DMS53 (cell line): ENCODE measurements around the gene SLC26A11.

Experiments
- DNase-seq: peaks from one replicate; lab custom pipeline; 2025; lab: John Stamatoyannopoulos, UW

SLC26A11 gene

GRCh38 chr17:80220054-80220735 lies at the start of gene SLC26A11, which contains the start of gene SGSH:
Gene SLC26A11 (plus strand): TSS chr17:80220427. CDS start chr17:80221561, 1,134 bp downstream.
Gene SGSH (minus strand): TSS chr17:80220333. CDS start chr17:80220313, 20 bp downstream.
- DNase-seq: peak; percentile 86

- no peak for DNase-seq
Observed at GRCh38 chr17:80171681-80172080, 48.5 kb upstream of the SLC26A11 start.

- no peak for DNase-seq
Observed at GRCh38 chr17:80173126-80173525, 47.1 kb upstream of the SLC26A11 start.

- DNase-seq: no peak
Observed at GRCh38 chr17:80173916-80174315, 46.3 kb upstream of the SLC26A11 start.

GRCh38 chr17:80176757-80177156 lies 43.5 kb upstream of the SLC26A11 start:
- no peak for DNase-seq

DNA sequence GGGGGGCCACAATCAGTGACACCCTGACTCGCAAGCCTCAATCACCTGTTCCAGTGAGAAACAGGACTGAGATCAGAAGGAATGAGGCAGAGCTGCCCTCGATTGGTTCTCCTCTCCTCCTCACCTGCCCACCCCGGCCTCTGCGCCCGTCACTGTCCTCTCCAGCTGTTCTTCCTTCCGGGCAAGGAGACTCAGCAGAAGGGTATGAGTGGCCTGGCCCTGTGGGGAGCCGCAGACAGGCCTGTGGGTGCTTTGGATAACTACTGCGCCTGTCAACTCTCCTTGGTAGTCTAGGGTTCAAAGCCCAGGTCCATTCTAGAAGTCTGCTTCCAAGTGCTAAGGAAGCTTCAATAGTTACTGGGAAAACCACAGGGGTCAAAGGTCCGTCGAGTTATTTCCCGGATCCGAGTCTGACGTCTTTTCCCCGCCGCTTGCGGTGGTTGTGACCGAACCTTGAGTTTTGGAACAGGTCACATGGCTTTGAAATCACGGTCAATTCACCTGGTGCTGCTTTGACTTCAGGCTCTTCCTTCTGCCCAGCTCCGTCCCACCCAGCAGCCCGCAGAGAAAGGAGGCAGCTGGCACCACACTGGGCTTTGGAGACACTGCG lies 42.1 kb upstream of the SLC26A11 start:
- no peak for DNase-seq

- DNase-seq: peak; percentile 30
Observed at GRCh38 chr17:80180192-80180591, 40.0 kb upstream of the SLC26A11 start.

GRCh38 chr17:80181431-80181830 lies 38.8 kb upstream of the SLC26A11 start:
- no peak for DNase-seq

DNA sequence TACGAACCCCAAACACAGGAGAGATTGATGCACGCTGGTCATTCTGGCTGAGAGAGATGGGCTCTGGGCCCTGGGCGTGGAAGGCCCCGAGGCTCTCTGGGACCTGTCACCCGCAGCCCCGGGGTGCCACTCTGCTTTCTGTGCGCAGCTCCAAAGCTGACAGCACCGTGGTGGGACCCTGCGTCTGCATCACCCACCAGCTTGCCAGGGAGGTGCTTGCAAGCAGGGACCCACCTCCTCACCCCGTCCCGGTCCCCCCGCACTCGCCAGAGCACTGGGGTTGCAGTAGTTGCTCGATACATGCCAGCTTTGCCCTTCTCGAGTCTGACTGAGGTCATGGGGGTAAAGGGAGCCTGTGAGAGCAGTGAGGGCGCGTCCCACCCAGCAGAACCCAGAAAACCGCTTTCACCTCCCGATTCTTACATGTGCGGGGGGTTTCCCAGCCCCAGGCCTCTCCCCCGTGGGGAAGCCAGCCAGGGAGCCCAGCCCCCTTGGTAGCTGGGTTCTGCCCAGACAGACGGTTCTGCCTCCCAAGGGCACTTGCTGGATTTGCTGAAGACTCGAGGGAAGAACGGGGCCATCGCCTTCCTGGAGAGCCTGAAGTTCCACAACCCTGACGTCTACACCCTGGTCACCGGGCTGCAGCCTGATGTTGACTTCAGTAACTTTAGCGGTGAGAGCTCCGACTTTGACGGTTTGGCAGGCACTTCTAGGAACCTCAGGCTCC lies 37.9 kb upstream of the SLC26A11 start:
- DNase-seq: no peak

- DNase-seq: no peak
Observed at GRCh38 chr17:80182845-80183223, 37.4 kb upstream of the SLC26A11 start.

- DNase-seq: peak; percentile 17
Observed at GRCh38 chr17:80183581-80184422, 36.4 kb upstream of the SLC26A11 start.

DNA sequence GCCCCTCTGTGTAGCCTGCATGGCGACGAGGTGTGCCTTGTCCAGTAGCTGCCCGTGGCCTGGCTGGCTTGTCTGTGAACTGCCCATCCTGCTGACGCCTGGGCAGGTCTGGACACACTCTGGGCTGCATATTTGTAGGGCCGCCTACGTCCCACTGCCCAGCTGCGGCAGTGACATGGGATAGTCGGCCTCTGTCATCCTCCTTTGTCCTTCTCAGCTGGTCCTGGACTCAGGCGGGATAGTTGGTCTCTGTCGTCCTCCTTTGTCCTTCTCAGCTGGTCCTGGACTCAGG lies 35.9 kb upstream of the SLC26A11 start:
- no peak for DNase-seq

DNA sequence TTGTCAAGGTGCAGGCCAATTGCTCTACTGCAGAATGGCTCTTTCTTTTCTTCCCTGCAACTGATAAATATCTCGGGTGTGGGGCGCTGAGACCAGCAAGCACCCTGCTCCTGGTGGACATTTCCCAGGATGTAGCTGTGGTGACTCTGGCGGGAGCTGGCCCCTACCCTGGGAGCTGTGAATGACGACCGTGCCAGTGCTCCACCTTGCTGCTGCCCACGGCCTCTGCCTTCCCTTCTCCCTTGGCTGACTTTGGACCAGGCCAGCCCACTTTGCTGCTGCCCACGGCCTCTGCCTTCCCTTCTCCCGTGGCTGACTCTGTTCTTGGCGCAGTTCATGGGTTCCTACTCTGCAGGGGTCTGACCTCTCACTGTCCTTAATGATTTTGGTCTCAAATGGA lies 34.3 kb upstream of the SLC26A11 start:
- DNase-seq: no peak

- no peak for DNase-seq
Observed at GRCh38 chr17:80187090-80187489, 33.1 kb upstream of the SLC26A11 start.

GRCh38 chr17:80187515-80187941 lies 32.7 kb upstream of the SLC26A11 start:
- DNase-seq: no peak

GRCh38 chr17:80189611-80190010 lies 30.6 kb upstream of the SLC26A11 start:
- DNase-seq: no peak

DNA sequence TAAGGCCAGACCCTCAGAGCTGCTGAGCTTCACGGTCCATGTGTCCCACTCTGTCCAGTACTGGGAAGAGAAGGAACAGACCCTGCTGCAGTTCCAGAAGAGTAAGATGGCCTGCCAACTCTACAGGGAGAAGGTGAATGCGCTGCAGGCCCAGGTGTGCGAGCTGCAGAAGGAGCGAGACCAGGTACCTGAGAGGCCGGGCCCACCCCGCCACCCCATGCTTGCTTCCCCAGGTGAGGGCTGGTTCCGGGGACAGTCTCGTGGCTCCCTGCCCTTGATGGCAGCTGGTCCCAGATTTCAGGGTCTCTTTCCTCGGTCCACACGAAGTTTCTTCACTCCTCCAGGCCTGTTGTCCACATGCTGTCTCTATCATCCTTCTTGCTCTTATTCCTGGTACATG lies 29.5 kb upstream of the SLC26A11 start:
- DNase-seq: no peak

DNA sequence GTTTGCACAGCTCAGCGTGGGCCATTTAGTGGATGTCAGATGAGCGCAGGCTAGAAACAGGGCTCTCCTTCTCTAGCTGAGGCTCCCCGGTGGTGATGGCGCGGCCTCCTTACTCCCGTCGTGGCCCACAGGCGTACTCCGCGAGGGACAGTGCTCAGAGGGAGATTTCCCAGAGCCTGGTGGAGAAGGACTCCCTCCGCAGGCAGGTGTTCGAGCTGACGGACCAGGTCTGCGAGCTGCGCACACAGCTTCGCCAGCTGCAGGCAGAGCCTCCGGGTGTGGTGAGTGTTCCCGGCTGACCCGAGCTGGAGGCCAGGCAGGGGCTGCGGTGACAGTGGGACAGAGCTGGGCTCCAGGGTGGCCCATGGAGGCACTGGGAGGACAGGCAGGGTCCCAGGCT lies 29.0 kb upstream of the SLC26A11 start:
- DNase-seq: no peak

GRCh38 chr17:80191865-80192661 lies 28.2 kb upstream of the SLC26A11 start:
- DNase-seq: no peak

GRCh38 chr17:80195141-80195540 lies 25.1 kb upstream of the SLC26A11 start:
- DNase-seq: no peak
